Stomach (tissue), 9 donors: ENCODE results near the gene LINC01488. TPM values are rescaled to one million over a fixed set of nuclear protein-coding genes. Genes with fewer than 3 reads are reported as not detected.

Experiments
- DNase-seq, 2 donors: peaks; one replicate each; pipeline versions ENCODE4 v3.0.0 to v3.0.0-alpha.2; 2013 to 2019
- H3K27ac ChIP-seq, 5 donors: fragments of 200-600 bp in 4 of 5; sonication (generic) in 4 of 5; one replicate each; pipeline ENCODE4 v1.5.1; 2013 to 2019; ENCODE audit warnings: mild to moderate bottlenecking in 1 of 5, moderate library complexity in 1 of 5
- H3K27me3 ChIP-seq, 3 donors: fragments of 200-600 bp; sonication (generic); one replicate each; pipeline ENCODE4 v1.5.1; 2017 to 2019; ENCODE audit warnings: mixed run types in 1 of 3
- H3K36me3 ChIP-seq, 4 donors: fragments of 200-600 bp; sonication (generic); 1 replicate in 3 of 4; 2 replicates in 1 of 4; pipeline ENCODE4 v1.5.1; 2016 to 2019
- H3K4me1 ChIP-seq, 4 donors: fragments of 200-600 bp; sonication (generic); one replicate each; pipeline ENCODE4 v1.5.1; 2016 to 2019
- H3K4me3 ChIP-seq, 4 donors: fragments of 200-600 bp; sonication (generic) in 3 of 4; one replicate each; pipeline ENCODE4 v1.5.1; 2016 to 2019; ENCODE audit warnings: mild to moderate bottlenecking in 1 of 4
- H3K9me3 ChIP-seq, 4 donors: fragments of 200-600 bp; sonication (generic); one replicate each; pipeline ENCODE4 v1.5.1; 2016 to 2019
- EP300 ChIP-seq: sonication (generic); formaldehyde crosslinking; IDR thresholded peaks from one replicate; pipeline ENCODE4 v1.6.1; 2017; ENCODE audit warnings: antibody characterized with exemption
- POLR2A ChIP-seq, 4 donors: fragments of 450-650 bp; IDR thresholded peaks; one replicate each; pipeline ENCODE4 v1.6.1; 2016; ENCODE audit warnings: antibody characterized with exemption in 4 of 4, control low read depth in 2 of 4, mild to moderate bottlenecking in 1 of 4, moderate library complexity in 1 of 4
- POLR2AphosphoS5 ChIP-seq, 3 donors: sonication (generic); formaldehyde crosslinking; IDR thresholded peaks; one replicate each; pipeline ENCODE4 v1.6.1; 2016; ENCODE audit warnings: antibody characterized with exemption in 3 of 3
- WGBS, 5 donors: extraction: QIAGEN DNeasy Blood & Tissue Kit in 3 of 5; methylation state at CpG; one replicate each; pipeline versions ENCODE4 v1.1.5 to v1.1.7; 2013 to 2018; 5-methylcytosine and 5-hydroxymethylcytosine counted together
- intact Hi-C: fragments of 100-400 bp; cut with DNase I; formaldehyde crosslinking; loops from one replicate; pipeline ENCODE4 v1.15.1; 2023; ENCODE audit warnings: low total_unique reads
- polyA plus RNA-seq, 3 donors: library from polyadenylated mRNA; stranded (reverse); fragments of 200-250 nt; gene quantifications; one replicate each; pipeline ENCODE4 v1.2.3, GENCODE V29; 2013
- total RNA-seq, 5 donors: library from RNA; depleted of rRNA; stranded (reverse); fragments of >200 nt; gene quantifications; one replicate each; pipeline versions ENCODE4 v1.1.0 to v1.2.3, GENCODE V29; 2014 to 2016
- TF ChIP-seq, protein P1 (sequence below), 7 experiments: fragments of 450-650 bp in 4 of 7; fragments of 200-600 bp in 3 of 7; sonication (generic) in 3 of 7; IDR thresholded peaks; one replicate each; pipeline ENCODE4 v1.5.1; 2016 to 2019; ENCODE audit warnings: antibody characterized with exemption in 7 of 7, control low read depth in 2 of 7, mild to moderate bottlenecking in 1 of 7
- donor health status: healthy with polysubstance abuse.
- donor health status: Bipolar disorder and iron deficiency.
- donor health status: healthy.

Gene LINC01488
- total and polyA plus RNA-seq, 8 donors: not detected

DNA sequence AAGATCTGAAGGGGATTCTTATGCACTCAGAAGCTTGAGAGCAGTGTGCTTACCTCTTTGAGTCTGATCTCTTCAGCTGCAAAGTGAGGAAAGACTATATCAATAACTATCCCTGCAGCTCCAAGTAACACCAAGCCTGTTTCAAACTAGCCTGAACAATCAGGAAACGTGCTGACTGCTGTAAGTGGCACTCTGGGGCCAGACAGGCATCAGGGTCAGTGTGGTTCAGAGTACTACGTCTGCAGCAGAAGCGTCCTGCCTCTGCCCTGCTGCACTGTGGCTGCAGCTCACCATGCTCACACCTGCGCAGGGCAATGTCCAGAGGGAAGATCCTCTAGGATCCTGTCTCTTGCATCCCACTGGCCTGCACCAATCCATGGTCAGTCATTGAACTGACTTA is 25.5 kb upstream of the LINC01488 start:
- Histone ChIP-seq H3K9me3 (peaks cover 3 to 14% (median 9%) of the 10 kb centered on the region in 4 donors), H3K4me3 (no peak overlapping the region), H3K36me3 (no peaks in the 10 kb centered on the region), H3K27ac (no peak overlapping the region), H3K4me1 (no peaks in the 10 kb centered on the region), H3K27me3 (peaks cover 0 to under 1% (median 0%) of the 10 kb centered on the region in 3 donors)
- TF ChIP-seq POLR2AphosphoS5 (IDR thresholded peaks at IDR 0.05) (no peak), EP300 (no peak), POLR2A (IDR thresholded peaks at IDR 0.05) (no peak)
- TF ChIP-seq, protein P1, sequence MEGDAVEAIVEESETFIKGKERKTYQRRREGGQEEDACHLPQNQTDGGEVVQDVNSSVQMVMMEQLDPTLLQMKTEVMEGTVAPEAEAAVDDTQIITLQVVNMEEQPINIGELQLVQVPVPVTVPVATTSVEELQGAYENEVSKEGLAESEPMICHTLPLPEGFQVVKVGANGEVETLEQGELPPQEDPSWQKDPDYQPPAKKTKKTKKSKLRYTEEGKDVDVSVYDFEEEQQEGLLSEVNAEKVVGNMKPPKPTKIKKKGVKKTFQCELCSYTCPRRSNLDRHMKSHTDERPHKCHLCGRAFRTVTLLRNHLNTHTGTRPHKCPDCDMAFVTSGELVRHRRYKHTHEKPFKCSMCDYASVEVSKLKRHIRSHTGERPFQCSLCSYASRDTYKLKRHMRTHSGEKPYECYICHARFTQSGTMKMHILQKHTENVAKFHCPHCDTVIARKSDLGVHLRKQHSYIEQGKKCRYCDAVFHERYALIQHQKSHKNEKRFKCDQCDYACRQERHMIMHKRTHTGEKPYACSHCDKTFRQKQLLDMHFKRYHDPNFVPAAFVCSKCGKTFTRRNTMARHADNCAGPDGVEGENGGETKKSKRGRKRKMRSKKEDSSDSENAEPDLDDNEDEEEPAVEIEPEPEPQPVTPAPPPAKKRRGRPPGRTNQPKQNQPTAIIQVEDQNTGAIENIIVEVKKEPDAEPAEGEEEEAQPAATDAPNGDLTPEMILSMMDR (IDR thresholded peaks at IDR 0.05): no peak
- DNase-seq: no peak
- 71 to 93% (median 78%) methylated on average over 2 to 4 of the region's 4 CpGs for WGBS, 5 donors
- intact Hi-C loops: no loop called here

DNA sequence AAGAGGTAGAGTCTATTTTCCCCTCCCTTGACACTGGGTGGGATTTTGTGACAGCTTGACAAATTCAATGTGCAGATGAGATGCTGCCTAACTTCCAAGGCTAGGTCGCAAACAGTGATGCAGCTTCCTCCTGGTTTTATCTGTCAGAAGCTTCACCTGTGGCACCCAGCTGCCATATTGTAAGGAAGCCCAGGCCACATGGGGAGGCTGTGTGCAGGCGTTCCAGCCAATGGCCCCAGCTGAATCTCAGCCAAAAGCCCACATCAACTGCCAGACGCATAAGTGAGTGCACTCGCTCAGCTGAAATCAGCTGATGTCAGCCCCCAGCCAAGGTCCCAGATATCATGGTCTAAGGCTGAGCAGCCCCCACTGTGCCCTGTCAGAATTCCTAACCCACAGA is 24.8 kb upstream of the LINC01488 start:
- Histone ChIP-seq H3K9me3 (peaks cover 3 to 18% (median 15%) of the 10 kb centered on the region in 4 donors), H3K36me3 (no peaks in the 10 kb centered on the region), H3K4me3 (no peak overlapping the region), H3K27ac (no peak overlapping the region), H3K4me1 (no peaks in the 10 kb centered on the region), H3K27me3 (no peaks in the 10 kb centered on the region)
- TF ChIP-seq POLR2AphosphoS5 (IDR thresholded peaks at IDR 0.05) (no peak), EP300 (no peak), POLR2A (IDR thresholded peaks at IDR 0.05) (no peak)
- TF ChIP-seq, protein P1 (IDR thresholded peaks at IDR 0.05): no peak
- intact Hi-C loops: no loop called here
- 81 to 92% (median 87%) methylated on average over 4 of the region's 4 CpGs for WGBS, 5 donors
- DNase-seq: no peak

DNA sequence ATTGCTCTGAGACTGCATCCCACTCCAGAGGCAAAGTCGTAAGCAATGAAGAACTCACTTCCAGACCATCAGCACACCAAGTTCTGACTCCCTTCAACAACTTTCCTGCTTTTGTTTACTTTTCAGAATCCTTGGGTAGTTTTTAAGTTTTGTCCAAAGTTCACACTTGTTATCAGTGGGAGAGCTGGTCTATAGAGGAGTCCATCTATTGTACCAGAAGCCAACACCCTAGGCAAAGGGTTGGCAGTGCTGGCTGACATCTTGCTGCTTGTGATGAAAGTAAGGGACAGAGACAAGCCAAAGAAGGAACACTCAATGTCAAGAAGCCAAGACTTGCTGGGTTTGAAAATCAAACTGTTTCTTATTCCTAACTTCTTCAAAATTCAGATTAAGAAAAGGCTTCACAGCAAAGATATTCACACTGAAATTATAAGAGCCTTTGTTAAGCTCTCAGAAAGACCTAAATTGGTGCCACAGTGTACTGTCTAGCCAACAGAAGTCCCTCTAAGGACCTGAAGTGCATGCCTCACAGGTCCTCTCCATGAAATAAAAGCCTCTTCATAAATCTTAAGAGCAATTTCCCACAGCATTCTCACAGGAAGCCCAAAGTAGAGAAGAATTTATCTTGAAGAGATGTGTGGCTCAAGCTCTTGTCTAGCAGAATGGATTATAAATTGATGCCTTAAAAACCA is 21.5 kb upstream of the LINC01488 start:
- no peak for TF ChIP-seq EP300
- peak in 1 of 3 donors; percentile 19 for TF ChIP-seq POLR2AphosphoS5 (IDR thresholded peaks at IDR 0.05)
- DNase-seq: no peak
- Histone ChIP-seq H3K27ac (peak overlapping the region in 2 of 5 donors; percentile 59 to 66), H3K36me3 (no peaks in the 10 kb centered on the region), H3K9me3 (peaks cover 3 to 22% (median 15%) of the 10 kb centered on the region in 4 donors), H3K4me1 (peaks cover 0 to 19% (median 16%) of the 10 kb centered on the region in 4 donors), H3K4me3 (no peak overlapping the region), H3K27me3 (peaks cover 0 to 27% (median 0%) of the 10 kb centered on the region in 3 donors)
- WGBS, 5 donors: 41 to 63% (median 60%) methylated on average over 1 of the region's 1 CpG
- intact Hi-C loops: no loop called here

DNA sequence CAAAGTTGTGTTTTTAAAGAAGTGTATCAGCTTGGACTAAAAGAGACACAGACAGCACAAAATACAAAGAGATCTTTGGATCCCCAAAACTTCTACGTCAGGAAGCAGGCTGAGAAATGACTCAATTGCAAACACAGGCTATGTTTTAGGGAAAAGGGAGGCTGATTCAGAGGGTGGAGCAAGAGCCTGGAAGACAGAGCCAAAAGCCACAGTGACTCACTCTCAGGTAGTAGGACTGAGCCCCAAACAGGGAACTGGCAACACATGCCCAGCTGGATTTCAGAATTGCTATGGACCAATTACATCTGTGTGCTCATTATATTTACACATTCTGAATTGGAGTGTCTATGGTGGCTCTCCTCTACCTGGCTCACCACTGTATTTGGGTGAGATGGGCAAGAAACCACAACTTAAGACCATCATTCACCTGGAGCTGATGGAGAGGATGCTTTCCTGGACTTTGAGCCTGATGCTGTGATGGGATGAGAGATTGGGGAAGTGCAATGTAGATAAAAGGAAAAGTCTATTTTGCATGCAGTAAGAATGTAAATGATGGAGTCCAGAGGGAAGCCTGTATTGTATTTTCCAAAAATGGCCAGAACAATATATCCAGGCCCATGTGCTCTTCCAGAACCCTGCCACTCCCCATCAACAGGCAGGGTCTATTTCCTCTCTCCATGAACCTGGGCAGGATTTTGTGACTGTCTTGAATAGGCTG is 20.8 kb upstream of the LINC01488 start:
- H3K27ac ChIP-seq: peak overlapping the region in 2 of 5 donors; percentile 59 to 66
- WGBS, 5 donors: 47 to 71% (median 63%) methylated on average over 1 of the region's 1 CpG
- H3K4me1 ChIP-seq: peaks cover 0 to 25% (median 19%) of the 10 kb centered on the region in 4 donors
- H3K36me3 ChIP-seq: no peaks in the 10 kb centered on the region
- peaks cover 0 to 34% (median 0%) of the 10 kb centered on the region in 3 donors for H3K27me3 ChIP-seq
- peaks cover 3 to 22% (median 15%) of the 10 kb centered on the region in 4 donors for H3K9me3 ChIP-seq
- intact Hi-C loops: no loop called here
- TF ChIP-seq, protein P1 (IDR thresholded peaks at IDR 0.05): no peak
- TF ChIP-seq POLR2AphosphoS5 (IDR thresholded peaks at IDR 0.05): peak in 1 of 3 donors; percentile 30
- H3K4me3 ChIP-seq: no peak overlapping the region
- DNase-seq: no peak
